ENCODE results near the gene ZIK1. TPM values are rescaled to one million over a fixed set of nuclear protein-coding genes. Genes with fewer than 3 reads are reported as not detected.
A peak's percentile ranks its signal among the peaks of the same experiment; 100 is the strongest.

Gene ZIK1
- polyA plus RNA-seq, 1 donor (not counting 4 experiments of a cell fraction or from before 2014, with no cell fraction given), result 3.9 TPM

- no peak overlapping the region for H3K27ac ChIP-seq (ENCODE audit: control insufficient read depth, insufficient read depth, low read length)
- no peaks in the 10 kb centered on the region for H3K9me1 ChIP-seq (ENCODE audit: control insufficient read depth, extremely low read depth, insufficient read depth, low read length)
- DNase-seq (ENCODE audit: low read depth, low spot score) (no peak), FAIRE-seq (no peak)
- H3K36me3 ChIP-seq (ENCODE audit: control insufficient read depth in 2 of 2, extremely low read depth in 1 of 2, insufficient read depth in 2 of 2, low read length in 2 of 2), result peaks cover 16 to 23% of the 10 kb centered on the region in 2 experiments
- H3K9ac ChIP-seq (ENCODE audit: control insufficient read depth, extremely low read depth, insufficient read depth, low read length), result no peak overlapping the region
- H3K9me3 ChIP-seq (ENCODE audit: control insufficient read depth, low read depth, low read length), result peaks cover 8% of the 10 kb centered on the region
- H3K4me2 ChIP-seq (ENCODE audit: control insufficient read depth, extremely low read depth, insufficient read depth, low read depth, low read length), result no peak overlapping the region
- TF ChIP-seq, protein P1, sequence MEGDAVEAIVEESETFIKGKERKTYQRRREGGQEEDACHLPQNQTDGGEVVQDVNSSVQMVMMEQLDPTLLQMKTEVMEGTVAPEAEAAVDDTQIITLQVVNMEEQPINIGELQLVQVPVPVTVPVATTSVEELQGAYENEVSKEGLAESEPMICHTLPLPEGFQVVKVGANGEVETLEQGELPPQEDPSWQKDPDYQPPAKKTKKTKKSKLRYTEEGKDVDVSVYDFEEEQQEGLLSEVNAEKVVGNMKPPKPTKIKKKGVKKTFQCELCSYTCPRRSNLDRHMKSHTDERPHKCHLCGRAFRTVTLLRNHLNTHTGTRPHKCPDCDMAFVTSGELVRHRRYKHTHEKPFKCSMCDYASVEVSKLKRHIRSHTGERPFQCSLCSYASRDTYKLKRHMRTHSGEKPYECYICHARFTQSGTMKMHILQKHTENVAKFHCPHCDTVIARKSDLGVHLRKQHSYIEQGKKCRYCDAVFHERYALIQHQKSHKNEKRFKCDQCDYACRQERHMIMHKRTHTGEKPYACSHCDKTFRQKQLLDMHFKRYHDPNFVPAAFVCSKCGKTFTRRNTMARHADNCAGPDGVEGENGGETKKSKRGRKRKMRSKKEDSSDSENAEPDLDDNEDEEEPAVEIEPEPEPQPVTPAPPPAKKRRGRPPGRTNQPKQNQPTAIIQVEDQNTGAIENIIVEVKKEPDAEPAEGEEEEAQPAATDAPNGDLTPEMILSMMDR (optimal IDR thresholded peaks at IDR 0.05 in 1 of 3, IDR thresholded peaks at IDR 0.05 in 1 of 3, conservative IDR thresholded peaks at IDR 0.05 in 1 of 3; ENCODE audit: extremely low read depth in 1 of 3, insufficient read depth in 2 of 3, low read length in 3 of 3), result no peak
- no peak for TF ChIP-seq EZH2 (IDR thresholded peaks at IDR 0.05; ENCODE audit: low read length)
- H3K4me1 ChIP-seq (ENCODE audit: control insufficient read depth, extremely low read depth, insufficient read depth, low read length), result peaks cover 8% of the 10 kb centered on the region
- no peaks in the 10 kb centered on the region for H3K79me2 ChIP-seq (ENCODE audit: control insufficient read depth, insufficient read depth, low read length)
- H3K4me3 ChIP-seq (ENCODE audit: control insufficient read depth in 2 of 3, extremely low read depth in 1 of 3, insufficient read depth in 2 of 3, low read depth in 1 of 3, low read length in 3 of 3), result no peak overlapping the region
- no peaks in the 10 kb centered on the region for H3K27me3 ChIP-seq (ENCODE audit: control insufficient read depth, extremely low read depth, insufficient read depth, low read length)
- no peak overlapping the region for H2AFZ ChIP-seq (ENCODE audit: control insufficient read depth, low read length)
- dilution Hi-C loops (cut with MboI; ENCODE audit: extremely low pct_ligation_motif_present, low sequenced_read_pairs), result no loop called here
- H4K20me1 ChIP-seq (ENCODE audit: control insufficient read depth, extremely low read depth, insufficient read depth, low read length), result no peaks in the 10 kb centered on the region
Observed at GRCh38 chr19:57641715-57642234, 57.8 kb downstream of the ZIK1 start.

- Histone ChIP-seq H3K27me3 (ENCODE audit: control insufficient read depth, extremely low read depth, insufficient read depth, low read length) (no peaks in the 10 kb centered on the region), H3K4me1 (ENCODE audit: control insufficient read depth, extremely low read depth, insufficient read depth, low read length) (peaks cover 8% of the 10 kb centered on the region), H3K36me3 (ENCODE audit: control insufficient read depth in 2 of 2, extremely low read depth in 1 of 2, insufficient read depth in 2 of 2, low read length in 2 of 2) (peaks cover 15 to 20% of the 10 kb centered on the region in 2 experiments), H3K4me2 (ENCODE audit: control insufficient read depth, extremely low read depth, insufficient read depth, low read depth, low read length) (no peak overlapping the region), H3K4me3 (ENCODE audit: control insufficient read depth in 2 of 3, extremely low read depth in 1 of 3, insufficient read depth in 2 of 3, low read depth in 1 of 3, low read length in 3 of 3) (no peak overlapping the region), H3K9me3 (ENCODE audit: control insufficient read depth, low read depth, low read length) (peaks cover 2% of the 10 kb centered on the region), H2AFZ (ENCODE audit: control insufficient read depth, low read length) (no peak overlapping the region), H3K9ac (ENCODE audit: control insufficient read depth, extremely low read depth, insufficient read depth, low read length) (no peak overlapping the region), H3K27ac (ENCODE audit: control insufficient read depth, insufficient read depth, low read length) (no peak overlapping the region), H3K79me2 (ENCODE audit: control insufficient read depth, insufficient read depth, low read length) (no peaks in the 10 kb centered on the region), H3K9me1 (ENCODE audit: control insufficient read depth, extremely low read depth, insufficient read depth, low read length) (no peaks in the 10 kb centered on the region), H4K20me1 (ENCODE audit: control insufficient read depth, extremely low read depth, insufficient read depth, low read length) (no peaks in the 10 kb centered on the region)
- dilution Hi-C loops (cut with MboI; ENCODE audit: extremely low pct_ligation_motif_present, low sequenced_read_pairs), result no loop called here
- FAIRE-seq (peak; percentile 86), DNase-seq (ENCODE audit: low read depth, low spot score) (no peak)
- TF ChIP-seq, protein P1 (optimal IDR thresholded peaks at IDR 0.05 in 1 of 3, IDR thresholded peaks at IDR 0.05 in 1 of 3, conservative IDR thresholded peaks at IDR 0.05 in 1 of 3; ENCODE audit: extremely low read depth in 1 of 3, insufficient read depth in 2 of 3, low read length in 3 of 3), result no peak
- no peak for TF ChIP-seq EZH2 (IDR thresholded peaks at IDR 0.05; ENCODE audit: low read length)
Observed at GRCh38 chr19:57642396-57643046, 58.6 kb downstream of the ZIK1 start.

Other genes starting within 250 kb of the ZIK1 start
- gene ZNF304, start 232.9 kb upstream of the ZIK1 start, polyA plus RNA-seq, result 7.4 to 8.1 TPM (median 7.7 TPM) in 3 replicates
- gene TRAPPC2B, start 220.6 kb upstream of the ZIK1 start, polyA plus RNA-seq, result 15.8 to 22.2 TPM (median 20.8 TPM) in 3 replicates
- 1.4 to 3.2 TPM (median 2.8 TPM) in 3 replicates for gene ZNF547, start 220.6 kb upstream of the ZIK1 start, polyA plus RNA-seq
- 8.5 to 11.4 TPM (median 10.8 TPM) in 3 replicates for gene ZNF548, start 194.3 kb upstream of the ZIK1 start, polyA plus RNA-seq
- 4.8 to 5.4 TPM (median 5.0 TPM) in 3 replicates for gene ZNF17, start 173.0 kb upstream of the ZIK1 start, polyA plus RNA-seq
- 5.7 to 6.8 TPM (median 6.3 TPM) in 3 replicates for gene ZNF749, start 148.8 kb upstream of the ZIK1 start, polyA plus RNA-seq
- 0.09 to 0.46 TPM (median 0.17 TPM) in 3 replicates for gene VN1R1, start 127.0 kb upstream of the ZIK1 start, polyA plus RNA-seq
- gene ZNF772, start 106.6 kb upstream of the ZIK1 start, polyA plus RNA-seq, result 5.2 to 5.4 TPM (median 5.3 TPM) in 3 replicates
- gene ZNF419, start 96.4 kb upstream of the ZIK1 start, polyA plus RNA-seq, result 7.0 to 13.4 TPM (median 11.9 TPM) in 3 replicates
- 5.4 to 8.8 TPM (median 7.9 TPM) in 3 replicates for gene ZNF773, start 84.2 kb upstream of the ZIK1 start, polyA plus RNA-seq
- 5.6 to 7.7 TPM (median 6.3 TPM) in 3 replicates for gene ZNF549, start 56.8 kb upstream of the ZIK1 start, polyA plus RNA-seq
- gene ZNF550, start 24.3 kb upstream of the ZIK1 start, polyA plus RNA-seq, result 6.2 to 8.9 TPM (median 7.3 TPM) in 3 replicates
- 4.4 to 5.5 TPM (median 5.0 TPM) in 3 replicates for gene ZNF416, start 5.2 kb upstream of the ZIK1 start, polyA plus RNA-seq
- 3.6 to 4.2 TPM (median 3.9 TPM) in 3 replicates for gene ZNF530, start 15.7 kb downstream of the ZIK1 start, polyA plus RNA-seq
- gene ZNF134, start 30.1 kb downstream of the ZIK1 start, polyA plus RNA-seq, result 10.7 to 12.9 TPM (median 12.1 TPM) in 3 replicates
- 9.4 to 19.5 TPM (median 15.5 TPM) in 3 replicates for gene ZNF211, start 49.0 kb downstream of the ZIK1 start, polyA plus RNA-seq
- gene ZSCAN4, start 84.8 kb downstream of the ZIK1 start, polyA plus RNA-seq, result 0.08 to 0.26 TPM (median 0.18 TPM) in 3 replicates
- gene ZNF551, start 97.8 kb downstream of the ZIK1 start, polyA plus RNA-seq, result 7.2 to 8.5 TPM (median 8.3 TPM) in 3 replicates
- 1.7 to 2.8 TPM (median 2.3 TPM) in 3 replicates for gene ZNF154, start 125.1 kb downstream of the ZIK1 start, polyA plus RNA-seq
- 3.7 to 4.7 TPM (median 4.4 TPM) in 3 replicates for gene ZNF671, start 143.5 kb downstream of the ZIK1 start, polyA plus RNA-seq
- gene ZNF776, start 162.7 kb downstream of the ZIK1 start, polyA plus RNA-seq, result 5.4 to 7.4 TPM (median 6.9 TPM) in 3 replicates
- 6.6 to 9.6 TPM (median 7.2 TPM) in 3 replicates for gene ZNF586, start 185.5 kb downstream of the ZIK1 start, polyA plus RNA-seq
- gene ZNF552, start 230.8 kb downstream of the ZIK1 start, polyA plus RNA-seq, result 4.4 to 8.9 TPM (median 8.0 TPM) in 3 replicates
- gene ZNF587B, start 246.2 kb downstream of the ZIK1 start, polyA plus RNA-seq, result 8.5 to 12.8 TPM (median 11.8 TPM) in 3 replicates

Measured in keratinocyte (primary cell).